ENCODE data around the gene PHF13. TPM values are rescaled to one million over a fixed set of nuclear protein-coding genes. Genes with fewer than 3 reads are reported as not detected.
A peak's percentile ranks its signal among the peaks of the same experiment; 100 is the strongest.

Gene PHF13
- total RNA-seq, 1 experiment from 2014 or later = 55.8 TPM

DNA sequence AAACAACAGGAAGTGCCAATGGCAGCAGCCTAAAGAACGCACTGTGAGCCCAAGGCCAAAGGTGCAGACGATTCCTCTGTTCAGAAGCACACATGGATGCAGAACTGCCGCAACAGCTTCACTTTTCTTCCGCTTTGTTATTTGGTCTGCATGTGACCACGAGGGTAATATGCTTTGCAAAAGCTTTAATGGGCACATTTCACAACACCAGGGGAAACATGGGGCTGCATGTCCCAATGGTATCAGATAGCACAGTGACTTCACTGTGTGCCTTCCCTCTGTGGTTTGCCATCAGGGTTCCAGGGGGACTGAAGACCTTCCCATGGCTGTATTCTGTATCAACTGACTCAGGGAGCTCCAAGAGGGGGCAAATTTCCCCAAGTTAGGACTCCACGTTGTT lies 39.5 kb downstream of the PHF13 start:
- H3K36me3 Mint-ChIP-seq (ENCODE audit: insufficient read depth in 1 of 3, low read depth in 3 of 3) = peaks cover 25 to 53% (median 44%) of the 10 kb centered on the region in 3 experiments; a peak in 6 of 7 replicates

More for the DNA sequence above, 39.5 kb downstream of the PHF13 start:
- Histone ChIP-seq H3K27me3 (ENCODE audit: insufficient read depth, low read length) (no peaks in the 10 kb centered on the region), H3K14ac (ENCODE audit: insufficient read depth, low read length) (no peak overlapping the region), H3K23ac (ENCODE audit: insufficient read length, low read depth, low read length) (no peak overlapping the region), H3K9ac (ENCODE audit: extremely low read depth, insufficient read length, low read length) (no peak overlapping the region), H3K23me2 (ENCODE audit: insufficient read length, low read depth, low read length, poor library complexity, severe bottlenecking) (no peaks in the 10 kb centered on the region), H3T11ph (ENCODE audit: low read length) (no peak overlapping the region), H2BK5ac (ENCODE audit: insufficient read length, low read length) (no peak overlapping the region), H2AFZ (ENCODE audit: low read length) (no peak overlapping the region), H2BK120ac (ENCODE audit: low read depth, low read length, poor library complexity, severe bottlenecking) (no peak overlapping the region), H3K79me2 (ENCODE audit: insufficient read depth, low read length) (no peaks in the 10 kb centered on the region), H2BK15ac (ENCODE audit: low read depth, low read length) (no peak overlapping the region), H4K8ac (replicated peaks; ENCODE audit: insufficient read length, low read depth, low read length) (no peak overlapping the region), H3K56ac (ENCODE audit: insufficient read length, low read depth, low read length) (no peak overlapping the region), H4K5ac (ENCODE audit: insufficient read length, low read depth, low read length) (no peak overlapping the region), H3K4ac (ENCODE audit: low read depth, low read length) (no peak overlapping the region), H4K20me1 (ENCODE audit: control insufficient read depth, insufficient read depth, insufficient read length) (no peaks in the 10 kb centered on the region), H4K91ac (ENCODE audit: insufficient read length, low read depth, low read length) (no peak overlapping the region), H3K79me1 (ENCODE audit: insufficient read depth, low read depth, low read length, poor library complexity, severe bottlenecking) (no peaks in the 10 kb centered on the region), H3K4me2 (ENCODE audit: insufficient read depth, insufficient read length, low read length) (no peak overlapping the region), H2BK12ac (ENCODE audit: insufficient read length, low read depth, low read length) (no peak overlapping the region), H2BK20ac (ENCODE audit: low read depth, low read length, poor library complexity, severe bottlenecking) (no peak overlapping the region), H3K18ac (ENCODE audit: insufficient read length, low read depth, low read length) (no peak overlapping the region), H3K27ac (ENCODE audit: insufficient read length, low read depth, low read length) (no peak overlapping the region), H2AK5ac (ENCODE audit: insufficient read length, low read length) (no peak overlapping the region), H3K9me3 (ENCODE audit: control insufficient read depth, low read depth, low read length) (no peaks in the 10 kb centered on the region), H3K4me1 (ENCODE audit: insufficient read depth, low read length) (no peaks in the 10 kb centered on the region)
- Mint-ChIP-seq H3K27me3 (ENCODE audit: low read depth) (no peaks in the 10 kb centered on the region), H3K27ac (peak overlapping the region in 1 of 3 experiments; percentile 39; a peak in 2 of 7 replicates), H3K4me1 (no peaks in the 10 kb centered on the region), H3K4me3 (no peak overlapping the region), H3K9me3 (no peaks in the 10 kb centered on the region)
- TF ChIP-seq, protein P1, sequence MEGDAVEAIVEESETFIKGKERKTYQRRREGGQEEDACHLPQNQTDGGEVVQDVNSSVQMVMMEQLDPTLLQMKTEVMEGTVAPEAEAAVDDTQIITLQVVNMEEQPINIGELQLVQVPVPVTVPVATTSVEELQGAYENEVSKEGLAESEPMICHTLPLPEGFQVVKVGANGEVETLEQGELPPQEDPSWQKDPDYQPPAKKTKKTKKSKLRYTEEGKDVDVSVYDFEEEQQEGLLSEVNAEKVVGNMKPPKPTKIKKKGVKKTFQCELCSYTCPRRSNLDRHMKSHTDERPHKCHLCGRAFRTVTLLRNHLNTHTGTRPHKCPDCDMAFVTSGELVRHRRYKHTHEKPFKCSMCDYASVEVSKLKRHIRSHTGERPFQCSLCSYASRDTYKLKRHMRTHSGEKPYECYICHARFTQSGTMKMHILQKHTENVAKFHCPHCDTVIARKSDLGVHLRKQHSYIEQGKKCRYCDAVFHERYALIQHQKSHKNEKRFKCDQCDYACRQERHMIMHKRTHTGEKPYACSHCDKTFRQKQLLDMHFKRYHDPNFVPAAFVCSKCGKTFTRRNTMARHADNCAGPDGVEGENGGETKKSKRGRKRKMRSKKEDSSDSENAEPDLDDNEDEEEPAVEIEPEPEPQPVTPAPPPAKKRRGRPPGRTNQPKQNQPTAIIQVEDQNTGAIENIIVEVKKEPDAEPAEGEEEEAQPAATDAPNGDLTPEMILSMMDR (conservative IDR thresholded peaks at IDR 0.05) = no peak
- no peak for DNase-seq
- no CpG with 5 or more reads among the region's 6 CpGs for WGBS (ENCODE audit: extremely low coverage, insufficient read length, low lambda C conversion rate)
